K562 (cell line): ENCODE results near the gene POLR1A. TPM values are rescaled to one million over a fixed set of nuclear protein-coding genes. Genes with fewer than 3 reads are reported as not detected.

Source experiments
- ATAC-seq: fragments of 200-7000 bp; cut with Tn5 transposase; 3 replicates; pipeline ENCODE4 v1.9.1; 2020; ENCODE audit warnings: moderate library complexity
- BruUV-seq: library from RNA; stranded (reverse); fragments of 400-500 nt; replicated peaks from 2 replicates; lab custom pipeline; 2021; lab: Mats Ljungman, UMichigan
- CTCF ChIA-PET: fragments of 300-600 bp; formaldehyde crosslinking; extraction: SDS; loops from one replicate; lab custom pipeline; 2021; ENCODE audit warnings: low intra/inter-chr PET ratio; lab: Yijun Ruan, JAX
- POLR2A ChIA-PET: fragments of 300-600, 350-650 bp; sonication (Branson Sonifier 250); formaldehyde crosslinking; extraction: SDS; loops from one replicate; lab custom pipeline; 2021; ENCODE audit warnings: antibody characterized with exemption, inconsistent platforms; lab: Yijun Ruan, JAX
- DNase-seq, 4 experiments: peaks; one replicate each; pipeline versions ENCODE4 v3.0.0 to v3.0.0-alpha.2; 2011 to 2018; ENCODE audit warnings: low spot score in 3 of 4, mixed read lengths in 3 of 4; ENCODE audit errors: extremely low read depth in 1 of 4
- FAIRE-seq: peaks from 2 replicates; lab custom pipeline; 2011; peaks lifted over from hg19 to GRCh38; lab: Jason Lieb, UNC
- H2AFZ ChIP-seq: 2 replicates; pipeline ENCODE4 v1.6.0; 2011; ENCODE audit warnings: low read depth, low read length, control low read depth, inconsistent platforms
- H3K27ac ChIP-seq: fragments of 200-600 bp; 3 replicates; pipeline ENCODE4 v1.8.0; 2011; ENCODE audit warnings: low read depth, mild to moderate bottlenecking, control low read depth, inconsistent platforms, low read length, moderate library complexity, mixed read lengths; ENCODE audit errors: extremely low read depth
- H3K27me3 ChIP-seq, 2 experiments: fragments of 300-600 bp in 1 of 2; 2 replicates in 1 of 2; 3 replicates in 1 of 2; pipeline versions ENCODE4 v1.6.0 to v1.8.0; 2011; ENCODE audit warnings: inconsistent platforms in 2 of 2, low read length in 2 of 2, mild to moderate bottlenecking in 1 of 2, mixed read lengths in 1 of 2, moderate library complexity in 1 of 2; ENCODE audit not compliant: control insufficient read depth in 2 of 2, insufficient read depth in 2 of 2
- H3K36me3 ChIP-seq: fragments of 300-600 bp; 3 replicates; pipeline ENCODE4 v1.8.0; 2011; ENCODE audit warnings: mild to moderate bottlenecking, low read length, inconsistent platforms; ENCODE audit not compliant: control insufficient read depth, insufficient read depth
- H3K4me1 ChIP-seq, 2 experiments: fragments of 200-600 bp in 1 of 2; replicated peaks in 1 of 2; 2 replicates in 1 of 2; 3 replicates in 1 of 2; pipeline versions ENCODE4 v1.5.1 to v1.8.0; 2011; ENCODE audit warnings: inconsistent platforms in 2 of 2, low read length in 2 of 2, mild to moderate bottlenecking in 1 of 2, mixed read lengths in 1 of 2, moderate library complexity in 1 of 2; ENCODE audit not compliant: control insufficient read depth in 2 of 2, insufficient read depth in 2 of 2
- H3K4me2 ChIP-seq: 2 replicates; pipeline ENCODE4 v1.6.1; 2011; ENCODE audit warnings: low read length, control low read depth, inconsistent platforms, mixed read lengths; ENCODE audit not compliant: insufficient read depth
- H3K4me3 ChIP-seq: fragments of 200-600 bp; sonication (generic), shearing (Covaris generic); 2 replicates; pipeline ENCODE4 v1.5.1; 2016; ENCODE audit warnings: control low read depth, inconsistent platforms
- H3K79me2 ChIP-seq: fragments of 200-600 bp; 3 replicates; pipeline ENCODE4 v1.8.0; 2011; ENCODE audit warnings: low read length, inconsistent platforms; ENCODE audit not compliant: control insufficient read depth, insufficient read depth
- H3K9ac ChIP-seq, 2 experiments: 2 replicates each; pipeline versions ENCODE4 v1.6.0 to v1.6.1; 2011; ENCODE audit warnings: low read depth in 2 of 2, low read length in 2 of 2, control low read depth in 1 of 2, inconsistent platforms in 1 of 2, mild to moderate bottlenecking in 1 of 2, mixed read lengths in 1 of 2; ENCODE audit not compliant: insufficient read depth in 1 of 2
- H3K9me1 ChIP-seq: one replicate; pipeline ENCODE4 v1.6.0; 2011; ENCODE audit warnings: inconsistent platforms, mild to moderate bottlenecking, low read length, moderate library complexity; ENCODE audit not compliant: control insufficient read depth, insufficient read depth
- H3K9me3 ChIP-seq: replicated peaks from 2 replicates; pipeline ENCODE4 v1.5.1; 2011; ENCODE audit warnings: low read depth, low read length, inconsistent platforms; ENCODE audit not compliant: control insufficient read depth, insufficient read depth
- H4K20me1 ChIP-seq: replicated peaks from 2 replicates; pipeline ENCODE4 v1.6.1; 2011; ENCODE audit warnings: low read length, inconsistent platforms, mixed read lengths; ENCODE audit not compliant: control insufficient read depth, insufficient read depth
- NR0B1 ChIP-seq: fragments of 450-650 bp; IDR thresholded peaks from one replicate; pipeline ENCODE4 v1.6.1; 2018; ENCODE audit warnings: mild to moderate bottlenecking, moderate library complexity; ENCODE audit not compliant: partially characterized antibody
- RBM14 ChIP-seq: fragments of 200-400 bp; formaldehyde crosslinking; IDR thresholded peaks from 2 replicates; pipeline ENCODE4 v1.6.1; 2018; ENCODE audit warnings: low read depth, mild to moderate bottlenecking, low read length, moderate library complexity, borderline replicate concordance; ENCODE audit not compliant: insufficient read depth
- RBM25 ChIP-seq: fragments of 200-400 bp; formaldehyde crosslinking; IDR thresholded peaks from 2 replicates; pipeline ENCODE4 v1.6.1; 2018; ENCODE audit warnings: low read length, low read depth, moderate library complexity; ENCODE audit not compliant: severe bottlenecking
- SIX5 ChIP-seq, 2 experiments: IDR thresholded peaks; 2 replicates each; pipeline ENCODE4 v1.6.1; 2011; ENCODE audit warnings: low read length in 2 of 2, borderline replicate concordance in 1 of 2, low read depth in 1 of 2, mild to moderate bottlenecking in 1 of 2, moderate library complexity in 1 of 2; ENCODE audit not compliant: insufficient read depth in 1 of 2
- ZKSCAN3 ChIP-seq: fragments of 250-450 bp; sonication (Bioruptor Pico); IDR thresholded peaks from 2 replicates; pipeline ENCODE4 v1.4.0; 2020
- ZNF57 ChIP-seq: fragments of 450-650 bp; formaldehyde crosslinking; IDR thresholded peaks from 2 replicates; pipeline ENCODE4 v1.4.0; 2020; ENCODE audit warnings: mild to moderate bottlenecking, moderate library complexity
- ZNF699 ChIP-seq: fragments of 250-450 bp; sonication (Bioruptor Pico); IDR thresholded peaks from 2 replicates; pipeline ENCODE4 v1.8.0; 2021; ENCODE audit warnings: mild to moderate bottlenecking, moderate library complexity; ENCODE audit not compliant: insufficient replicate concordance
- WGBS: fragments of 100-300 bp; shearing (Covaris generic); methylation state at CpG from one replicate; pipeline ENCODE4 v1.1.6; 2016; ENCODE audit warnings: low coverage, mixed read lengths; ENCODE audit not compliant: insufficient coverage; ENCODE audit errors: missing lambda C conversion rate; 5-methylcytosine and 5-hydroxymethylcytosine counted together
- in situ Hi-C: fragments of 300-500 bp; cut with MboI; formaldehyde crosslinking; loops from 4 replicates; pipeline ENCODE4 v1.15.0; 2018; ENCODE audit warnings: inconsistent platforms, mixed read lengths
- intact Hi-C: fragments of 100-400 bp; cut with micrococcal nuclease; formaldehyde crosslinking; loops from 2 replicates; pipeline ENCODE4 v1.14.2; 2022
- polyA plus RNA-seq, 8 experiments: library from polyadenylated mRNA; depleted of rRNA in 4 of 8; stranded (reverse) in 5 of 8; unstranded in 3 of 8; fragments of >200 nt; fragmentation: Nextera tagmentation in 2 of 8; fragmentation: Illumina TruSeq in 1 of 8; extraction: Ambion mirVana in 2 of 8; extraction: Trizol in 1 of 8; gene quantifications; 2 replicates each; pipeline versions ENCODE4 v1.2.1 to v1.2.3, GENCODE V29; 2011 to 2014; ENCODE audit warnings: inconsistent platforms in 1 of 8, missing spikeins in 1 of 8
- total RNA-seq, 7 experiments: library from RNA; depleted of rRNA in 6 of 7; stranded (reverse); fragments of >200 nt in 6 of 7; fragmentation: Illumina TruSeq in 2 of 7; extraction: Trizol in 2 of 7; gene quantifications; 2 replicates each; pipeline versions ENCODE4 v1.2.1 to v1.2.3, GENCODE V29; 2011 to 2021; ENCODE audit warnings: low replicate concordance in 1 of 7
- TF ChIP-seq, protein P1 (sequence below): fragments of 450-650 bp; IDR thresholded peaks from 2 replicates; pipeline ENCODE4 v1.6.1; 2016; ENCODE audit warnings: borderline replicate concordance

The POLR1A gene
- total and polyA plus RNA-seq, 9 of the 15 experiments (the other 6 are each of a cell fraction or from before 2014, with no cell fraction given): 3.0 to 72.1 (median 21.8) TPM

GRCh38 chr2:86097114-86097896 lies 8.4 kb downstream of the POLR1A start:
- H3K4me2 ChIP-seq: no peak overlapping the region
- ATAC-seq (no peak), DNase-seq (no peak)
- H3K79me2 ChIP-seq: peaks cover 88% of the 10 kb centered on the region
- no peak overlapping the region for H2AFZ ChIP-seq
- no peaks in the 10 kb centered on the region for H4K20me1 ChIP-seq
- H3K4me3 ChIP-seq: no peak overlapping the region
- peaks cover 98% of the 10 kb centered on the region for H3K36me3 ChIP-seq
- H3K4me1 ChIP-seq: no peaks in the 10 kb centered on the region; a peak in 1 of 5 replicates
- intact Hi-C loops (no loop called here), in situ Hi-C loops (no loop called here)
- no peaks in the 10 kb centered on the region for H3K9me1 ChIP-seq
- POLR2A ChIA-PET: interaction anchor here (1.3 kb wide), 1 partner anchor 12 kb away, joined by 3 read pairs; no protein-coding TSS in a partner anchor
- H3K9ac ChIP-seq: no peak overlapping the region
- H3K27me3 ChIP-seq: no peaks in the 10 kb centered on the region
- H3K9me3 ChIP-seq: no peaks in the 10 kb centered on the region
- WGBS: 88% methylated on average over 3 of the region's 3 CpGs
- CTCF ChIA-PET: no interaction called here
- TF ChIP-seq ZNF57: no peak
- TF ChIP-seq RBM14: no peak
- no peak for TF ChIP-seq ZKSCAN3 (CRISPR knock-in tag)
- no peak for TF ChIP-seq NR0B1
- no peak for TF ChIP-seq ZNF699 (CRISPR knock-in tag)
- no peak for TF ChIP-seq SIX5 (IDR thresholded peaks at IDR 0.05; ENCODE audit: borderline replicate concordance in 1 of 2, insufficient read depth in 1 of 2, low read depth in 1 of 2, low read length in 2 of 2)
- TF ChIP-seq, protein P1, sequence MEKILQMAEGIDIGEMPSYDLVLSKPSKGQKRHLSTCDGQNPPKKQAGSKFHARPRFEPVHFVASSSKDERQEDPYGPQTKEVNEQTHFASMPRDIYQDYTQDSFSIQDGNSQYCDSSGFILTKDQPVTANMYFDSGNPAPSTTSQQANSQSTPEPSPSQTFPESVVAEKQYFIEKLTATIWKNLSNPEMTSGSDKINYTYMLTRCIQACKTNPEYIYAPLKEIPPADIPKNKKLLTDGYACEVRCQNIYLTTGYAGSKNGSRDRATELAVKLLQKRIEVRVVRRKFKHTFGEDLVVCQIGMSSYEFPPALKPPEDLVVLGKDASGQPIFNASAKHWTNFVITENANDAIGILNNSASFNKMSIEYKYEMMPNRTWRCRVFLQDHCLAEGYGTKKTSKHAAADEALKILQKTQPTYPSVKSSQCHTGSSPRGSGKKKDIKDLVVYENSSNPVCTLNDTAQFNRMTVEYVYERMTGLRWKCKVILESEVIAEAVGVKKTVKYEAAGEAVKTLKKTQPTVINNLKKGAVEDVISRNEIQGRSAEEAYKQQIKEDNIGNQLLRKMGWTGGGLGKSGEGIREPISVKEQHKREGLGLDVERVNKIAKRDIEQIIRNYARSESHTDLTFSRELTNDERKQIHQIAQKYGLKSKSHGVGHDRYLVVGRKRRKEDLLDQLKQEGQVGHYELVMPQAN: no peak
- peak; percentile 91 for TF ChIP-seq RBM25
- TF ChIP-seq, all 486 proteins: peak for 1
- H3K27ac ChIP-seq: no peak overlapping the region
- no peak for FAIRE-seq
- BruUV-seq: no TSS peak
